HCT116 (cell line): ENCODE results near the gene HDAC10. TPM values are rescaled to one million over a fixed set of nuclear protein-coding genes. Genes with fewer than 3 reads are reported as not detected.
A peak's percentile ranks its signal among the peaks of the same experiment; 100 is the strongest.

Experiments
- ATAC-seq: fragments of 200-7000 bp; cut with Tn5 transposase; 2 replicates; pipeline ENCODE4 v1.9.1; 2020; ENCODE audit warnings: mild to moderate bottlenecking, moderate library complexity
- BruUV-seq: library from RNA; stranded (reverse); fragments of 400-500 nt; replicated peaks from 2 replicates; lab custom pipeline; 2021; lab: Mats Ljungman, UMichigan
- CTCF ChIA-PET: fragments of 300-600 bp; sonication (Branson Sonifier 250); formaldehyde crosslinking; loops from one replicate; lab custom pipeline; 2021; ENCODE audit warnings: antibody characterized with exemption; lab: Charles Lee
- POLR2A ChIA-PET: fragments of 300-600, 350-600 bp; sonication (Branson Sonifier 250); formaldehyde crosslinking; loops from one replicate; lab custom pipeline; 2021; ENCODE audit warnings: antibody characterized with exemption; lab: Charles Lee
- RAD21 ChIA-PET, 2 experiments: fragments of 300-600 bp; sonication (Branson Sonifier 250); formaldehyde crosslinking; loops; one replicate each; lab custom pipeline; 2023; ENCODE audit warnings: low total read pairs in 2 of 2; ENCODE audit not compliant: uncharacterized antibody in 2 of 2, unreplicated experiment in 2 of 2, low non-redundant PET in 1 of 2; lab: Charles Lee
- DNase-seq: peaks from one replicate; pipeline ENCODE4 v3.0.0-alpha.2; 2010; ENCODE audit warnings: low read depth, low spot score
- H2AFZ ChIP-seq: fragments of 200-600 bp; shearing (Covaris generic), sonication (generic); 2 replicates; pipeline ENCODE4 v1.6.1; 2017; ENCODE audit warnings: low read depth, mixed run types, mixed read lengths, antibody characterized with exemption, low read length; ENCODE audit not compliant: poor library complexity, severe bottlenecking
- H3K27ac ChIP-seq: 2 replicates; pipeline ENCODE4 v1.5.1; 2012; ENCODE audit warnings: low read depth, low read length
- H3K27me3 ChIP-seq: fragments of 200-600 bp; sonication (generic); 2 replicates; pipeline ENCODE4 v1.6.1; 2016; ENCODE audit warnings: mixed run types, low read length, mixed read lengths; ENCODE audit not compliant: insufficient read depth
- H3K36me3 ChIP-seq, 2 experiments: fragments of 200-500 bp in 1 of 2; fragments of 200-600 bp in 1 of 2; sonication (Bioruptor generic) in 1 of 2; sonication (generic) in 1 of 2; 2 replicates each; pipeline versions ENCODE4 v1.5.1 to v1.6.1; 2014 to 2016; ENCODE audit warnings: low read length in 2 of 2, inconsistent platforms in 1 of 2, mixed read lengths in 1 of 2, mixed run types in 1 of 2; ENCODE audit not compliant: insufficient read depth in 2 of 2, control insufficient read depth in 1 of 2
- H3K4me1 ChIP-seq, 2 experiments: fragments of 200-600 bp in 1 of 2; sonication (generic) in 1 of 2; 2 replicates each; pipeline versions ENCODE4 v1.5.1 to v1.6.1; 2012 to 2017; ENCODE audit warnings: low read length in 2 of 2, inconsistent platforms in 1 of 2, mild to moderate bottlenecking in 1 of 2, mixed read lengths in 1 of 2, mixed run types in 1 of 2, moderate library complexity in 1 of 2; ENCODE audit not compliant: insufficient read depth in 2 of 2, control insufficient read depth in 1 of 2
- H3K4me2 ChIP-seq: fragments of 200-600 bp; sonication (generic); 2 replicates; pipeline ENCODE4 v1.6.1; 2017; ENCODE audit warnings: mixed run types, low read length, mixed read lengths
- H3K4me3 ChIP-seq, 2 experiments: fragments of 200-600 bp in 1 of 2; sonication (generic) in 1 of 2; replicated peaks in 1 of 2; 2 replicates each; pipeline ENCODE4 v1.5.1; 2011 to 2016; ENCODE audit warnings: low read length in 2 of 2, control low read depth in 1 of 2, low read depth in 1 of 2, mild to moderate bottlenecking in 1 of 2, mixed read lengths in 1 of 2, mixed run types in 1 of 2
- H3K79me2 ChIP-seq: fragments of 200-600 bp; sonication (generic); 2 replicates; pipeline ENCODE4 v1.6.1; 2017; ENCODE audit warnings: mild to moderate bottlenecking, mixed run types, low read length, moderate library complexity, mixed read lengths; ENCODE audit not compliant: insufficient read depth
- H3K9ac ChIP-seq: fragments of 200-600 bp; sonication (generic); 2 replicates; pipeline ENCODE4 v1.6.1; 2016; ENCODE audit warnings: low read length, mixed read lengths
- H3K9me2 ChIP-seq: fragments of 200-600 bp; sonication (generic), shearing (Covaris generic); 2 replicates; pipeline ENCODE4 v1.6.1; 2017; ENCODE audit warnings: mixed run types, mild to moderate bottlenecking, moderate library complexity; ENCODE audit not compliant: insufficient read depth
- H3K9me3 ChIP-seq, 2 experiments: fragments of 200-500 bp in 1 of 2; fragments of 200-600 bp in 1 of 2; sonication (Bioruptor generic) in 1 of 2; sonication (generic) in 1 of 2; 2 replicates each; pipeline ENCODE4 v1.6.1; 2014 to 2017; ENCODE audit warnings: low read length in 2 of 2, mixed read lengths in 2 of 2, inconsistent platforms in 1 of 2, low read depth in 1 of 2, mild to moderate bottlenecking in 1 of 2, mixed run types in 1 of 2, moderate library complexity in 1 of 2; ENCODE audit not compliant: control insufficient read depth in 1 of 2, insufficient read depth in 1 of 2
- H4K20me1 ChIP-seq: fragments of 200-600 bp; sonication (generic), shearing (Covaris generic); 2 replicates; pipeline ENCODE4 v1.6.1; 2017; ENCODE audit warnings: mixed run types, mild to moderate bottlenecking, moderate library complexity; ENCODE audit not compliant: insufficient read depth
- FOSL1 ChIP-seq: IDR thresholded peaks from 2 replicates; pipeline ENCODE4 v1.6.1; 2012; ENCODE audit warnings: low read depth
- POLR2A ChIP-seq: IDR thresholded peaks from 2 replicates; pipeline ENCODE4 v1.7.0; 2011; ENCODE audit warnings: borderline replicate concordance; ENCODE audit not compliant: insufficient read depth, insufficient read length; ENCODE audit errors: extremely low read depth
- REST ChIP-seq: IDR thresholded peaks from 2 replicates; pipeline ENCODE4 v1.6.1; 2012; ENCODE audit warnings: low read depth
- SRF ChIP-seq: IDR thresholded peaks from 2 replicates; pipeline ENCODE4 v1.6.1; 2012; ENCODE audit warnings: low read depth
- YY1 ChIP-seq: IDR thresholded peaks from 2 replicates; pipeline ENCODE4 v1.6.1; 2011; ENCODE audit warnings: low read length, low read depth, moderate library complexity, mild to moderate bottlenecking; ENCODE audit not compliant: insufficient replicate concordance; ENCODE audit errors: extremely low read depth
- ZFX ChIP-seq: fragments of 450-650 bp; IDR thresholded peaks from 2 replicates; pipeline ENCODE4 v1.6.1; 2017
- intact Hi-C: fragments of 100-400 bp; cut with micrococcal nuclease; formaldehyde crosslinking; loops from 2 replicates; pipeline ENCODE4 v1.10.0; 2022
- total RNA-seq: library from RNA; stranded (reverse); gene quantifications from one replicate; pipeline ENCODE4 v1.2.1, GENCODE V29; 2021; ENCODE audit not compliant: unreplicated experiment

HDAC10 gene
- total RNA-seq, 1 experiment from 2014 or later = 67.5 TPM

- peak overlapping the region; percentile 87 for H3K4me2 ChIP-seq
- TSS peak; percentile 54 for BruUV-seq
Observed at GRCh38 chr22:50281384-50281760, 30.3 kb upstream of the HDAC10 start.

More at GRCh38 chr22:50281384-50281760, 30.3 kb upstream of the HDAC10 start:
- ChIA-PET POLR2A (no interaction called here), CTCF (interaction anchor here (0.6 kb wide), 1 partner anchor 22 kb away, joined by 5 read pairs; no protein-coding TSS in a partner anchor), RAD21 (no interaction called here)
- no peak overlapping the region for H3K4me3 ChIP-seq
- H3K4me1 ChIP-seq = peaks cover 20 to 28% of the 10 kb centered on the region in 2 experiments
- H3K9me3 ChIP-seq = peaks cover under 1 to 4% of the 10 kb centered on the region in 2 experiments; a peak in 2 of 4 replicates
- no peak for TF ChIP-seq ZFX
- no peak for TF ChIP-seq POLR2A
- no peak for TF ChIP-seq SRF
- no peak for TF ChIP-seq YY1
- TF ChIP-seq FOSL1 = no peak
- no peak for TF ChIP-seq REST
- DNase-seq = no peak
- H4K20me1 ChIP-seq = no peaks in the 10 kb centered on the region
- H3K79me2 ChIP-seq = peaks cover 21% of the 10 kb centered on the region; the same call in 1 of the 2 replicates
- peaks cover 30 to 68% of the 10 kb centered on the region in 2 experiments for H3K36me3 ChIP-seq
- H3K9ac ChIP-seq = peak overlapping the region; percentile 62
- intact Hi-C loops = no loop called here
- no peaks in the 10 kb centered on the region for H3K27me3 ChIP-seq
- H2AFZ ChIP-seq = no peak overlapping the region
- no peak for ATAC-seq
- no peaks in the 10 kb centered on the region for H3K9me2 ChIP-seq
- peak overlapping the region; percentile 96 for H3K27ac ChIP-seq
